SK-N-MC (cell line): ENCODE measurements around the gene CNPY4.

Experiments used
- EZH2 ChIP-seq: fragments of 200-600 bp; sonication (generic); IDR thresholded peaks from one replicate; pipeline ENCODE4 v1.6.1; 2017; ENCODE audit warnings: antibody characterized with exemption
- FOXP2 ChIP-seq: optimal IDR thresholded peaks from 2 replicates; pipeline ENCODE3; 2011; ENCODE audit warnings: mild to moderate bottlenecking, moderate library complexity; ENCODE audit not compliant: insufficient read depth; ENCODE audit errors: extremely low read length, control extremely low read depth
- POLR2AphosphoS5 ChIP-seq: IDR thresholded peaks from 2 replicates; pipeline ENCODE4 v1.6.1; 2012; ENCODE audit warnings: mild to moderate bottlenecking, low read depth, low read length, borderline replicate concordance

- no peak for TF ChIP-seq POLR2AphosphoS5
- no peak for TF ChIP-seq EZH2
- TF ChIP-seq FOXP2 = no peak
These were observed 29.8 kb upstream of the CNPY4 start for GRCh38 chr7:100089458-100090196.
